Measurements from ENCODE around the gene CETP. TPM values are rescaled to one million over a fixed set of nuclear protein-coding genes. Genes with fewer than 3 reads are reported as not detected.
"Not testable (repeated sequence)": the region's sequence is repeated elsewhere in the genome, so short reads cannot be mapped to it uniquely, and the experiment has no call there.

The CETP gene
- total and polyA plus RNA-seq, 7 donors = 0.36 to 2.1 (median 0.88) TPM; not detected in 3

DNA sequence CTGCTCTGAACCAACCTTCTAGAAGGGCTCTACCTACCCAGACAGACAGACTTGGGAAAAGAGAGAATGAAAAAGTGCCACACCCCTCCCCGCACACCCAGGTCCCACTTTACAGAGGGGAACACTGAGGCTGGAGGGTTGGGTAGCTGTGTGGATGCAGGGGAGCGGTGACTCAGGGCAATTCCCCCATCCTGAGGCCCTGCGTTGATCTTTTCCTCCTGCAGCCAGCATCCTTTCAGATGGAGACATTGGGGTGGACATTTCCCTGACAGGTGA, 10.0 kb downstream of the CETP start:
- H3K9me3 ChIP-seq = no peaks in the 10 kb centered on the region
- intact Hi-C loops (cut with DNase I) = no loop called here
- no peak for DNase-seq
- no peak overlapping the region for H3K27ac ChIP-seq
- H3K4me1 ChIP-seq = no peaks in the 10 kb centered on the region
- peaks cover 0 to 6% (median 0%) of the 10 kb centered on the region in 3 donors for H3K27me3 ChIP-seq
- H3K36me3 ChIP-seq = no peaks in the 10 kb centered on the region
- WGBS, 2 donors = 94 to 96% methylated on average over 3 of the region's 3 CpGs
- no peak overlapping the region for H3K4me3 ChIP-seq
- TF ChIP-seq POLR2A (IDR thresholded peaks at IDR 0.05) (no peak), POLR2AphosphoS5 (IDR thresholded peaks at IDR 0.05) (no peak), EP300 (IDR thresholded peaks at IDR 0.05) (no peak)
- TF ChIP-seq, protein P1, sequence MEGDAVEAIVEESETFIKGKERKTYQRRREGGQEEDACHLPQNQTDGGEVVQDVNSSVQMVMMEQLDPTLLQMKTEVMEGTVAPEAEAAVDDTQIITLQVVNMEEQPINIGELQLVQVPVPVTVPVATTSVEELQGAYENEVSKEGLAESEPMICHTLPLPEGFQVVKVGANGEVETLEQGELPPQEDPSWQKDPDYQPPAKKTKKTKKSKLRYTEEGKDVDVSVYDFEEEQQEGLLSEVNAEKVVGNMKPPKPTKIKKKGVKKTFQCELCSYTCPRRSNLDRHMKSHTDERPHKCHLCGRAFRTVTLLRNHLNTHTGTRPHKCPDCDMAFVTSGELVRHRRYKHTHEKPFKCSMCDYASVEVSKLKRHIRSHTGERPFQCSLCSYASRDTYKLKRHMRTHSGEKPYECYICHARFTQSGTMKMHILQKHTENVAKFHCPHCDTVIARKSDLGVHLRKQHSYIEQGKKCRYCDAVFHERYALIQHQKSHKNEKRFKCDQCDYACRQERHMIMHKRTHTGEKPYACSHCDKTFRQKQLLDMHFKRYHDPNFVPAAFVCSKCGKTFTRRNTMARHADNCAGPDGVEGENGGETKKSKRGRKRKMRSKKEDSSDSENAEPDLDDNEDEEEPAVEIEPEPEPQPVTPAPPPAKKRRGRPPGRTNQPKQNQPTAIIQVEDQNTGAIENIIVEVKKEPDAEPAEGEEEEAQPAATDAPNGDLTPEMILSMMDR (IDR thresholded peaks at IDR 0.05) = no peak

DNA sequence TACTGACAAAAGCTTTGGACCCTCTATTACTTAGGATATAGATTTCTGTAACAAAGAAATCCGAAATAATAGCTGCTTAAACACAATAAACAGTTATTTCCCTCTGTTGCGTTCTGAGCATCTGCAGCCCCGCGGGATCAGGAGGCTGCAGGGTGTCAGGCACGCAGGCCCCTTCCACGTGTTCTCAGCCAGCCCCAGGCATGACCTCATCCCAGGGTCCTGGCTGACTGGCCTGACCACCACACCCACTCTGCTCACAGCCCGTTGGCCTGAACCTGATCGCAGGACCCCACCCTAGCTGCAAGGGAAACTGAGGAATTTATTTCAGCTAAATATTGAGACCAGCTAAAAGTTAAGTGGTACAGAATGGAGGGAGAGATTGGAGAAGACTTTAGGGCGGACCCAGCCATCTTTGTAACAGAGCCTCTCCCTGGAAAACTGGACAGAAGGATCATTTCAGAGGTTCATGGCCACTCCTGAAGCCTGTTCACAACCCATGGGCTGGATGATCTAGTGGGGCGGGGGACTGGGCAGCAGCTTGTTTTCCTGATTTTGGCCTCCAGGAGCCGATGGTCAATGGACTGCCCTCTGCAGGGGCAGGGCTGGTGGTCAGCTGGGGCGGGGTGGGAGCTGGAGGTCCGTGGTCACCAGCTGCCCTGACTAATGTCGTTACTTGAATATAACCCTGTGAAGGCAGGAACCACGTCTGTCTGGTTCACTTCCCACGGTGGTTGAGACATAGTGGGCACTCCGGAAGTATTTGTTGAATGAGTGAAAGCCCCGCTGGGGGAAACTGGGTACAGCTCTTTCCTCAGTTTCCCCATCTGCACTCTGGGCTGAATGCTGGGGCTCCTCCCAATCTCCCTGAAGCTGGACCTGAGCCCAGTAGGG, 10.9 kb downstream of the CETP start:
- no peak overlapping the region for H3K27ac ChIP-seq
- H3K27me3 ChIP-seq = peaks cover 0 to 6% (median 0%) of the 10 kb centered on the region in 3 donors
- no peak for DNase-seq
- intact Hi-C loops (cut with DNase I) = no loop called here
- no peaks in the 10 kb centered on the region for H3K4me1 ChIP-seq
- WGBS, 2 donors = 70 to 77% methylated on average over 18 of the region's 18 CpGs
- no peaks in the 10 kb centered on the region for H3K9me3 ChIP-seq
- H3K4me3 ChIP-seq = no peak overlapping the region
- TF ChIP-seq POLR2AphosphoS5 (IDR thresholded peaks at IDR 0.05) (no peak), EP300 (IDR thresholded peaks at IDR 0.05) (no peak)
- no peaks in the 10 kb centered on the region for H3K36me3 ChIP-seq

DNA sequence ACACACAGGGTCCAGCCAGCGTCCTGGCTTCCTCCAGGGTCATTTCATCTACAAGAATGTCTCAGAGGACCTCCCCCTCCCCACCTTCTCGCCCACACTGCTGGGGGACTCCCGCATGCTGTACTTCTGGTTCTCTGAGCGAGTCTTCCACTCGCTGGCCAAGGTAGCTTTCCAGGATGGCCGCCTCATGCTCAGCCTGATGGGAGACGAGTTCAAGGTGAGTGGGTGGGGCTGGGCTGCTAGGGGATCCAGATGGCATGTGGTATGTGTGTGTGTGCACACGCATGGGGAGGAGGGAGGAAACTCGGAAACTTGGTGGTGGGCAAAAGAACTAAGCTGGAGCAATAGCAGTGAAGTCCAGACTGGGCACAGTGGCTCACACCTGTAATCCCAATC, 11.5 kb downstream of the CETP start:
- Histone ChIP-seq H3K36me3 (no peaks in the 10 kb centered on the region), H3K27me3 (peaks cover 0 to 6% (median 0%) of the 10 kb centered on the region in 3 donors), H3K27ac (no peak overlapping the region), H3K4me1 (no peaks in the 10 kb centered on the region), H3K4me3 (no peak overlapping the region), H3K9me3 (no peaks in the 10 kb centered on the region)
- WGBS, 2 donors = 79 to 87% methylated on average over 9 of the region's 9 CpGs
- intact Hi-C loops (cut with DNase I) = no loop called here
- DNase-seq = no peak
- TF ChIP-seq, protein P1 (IDR thresholded peaks at IDR 0.05) = no peak
- TF ChIP-seq POLR2A (IDR thresholded peaks at IDR 0.05) (no peak), EP300 (IDR thresholded peaks at IDR 0.05) (no peak), POLR2AphosphoS5 (IDR thresholded peaks at IDR 0.05) (no peak)

DNA sequence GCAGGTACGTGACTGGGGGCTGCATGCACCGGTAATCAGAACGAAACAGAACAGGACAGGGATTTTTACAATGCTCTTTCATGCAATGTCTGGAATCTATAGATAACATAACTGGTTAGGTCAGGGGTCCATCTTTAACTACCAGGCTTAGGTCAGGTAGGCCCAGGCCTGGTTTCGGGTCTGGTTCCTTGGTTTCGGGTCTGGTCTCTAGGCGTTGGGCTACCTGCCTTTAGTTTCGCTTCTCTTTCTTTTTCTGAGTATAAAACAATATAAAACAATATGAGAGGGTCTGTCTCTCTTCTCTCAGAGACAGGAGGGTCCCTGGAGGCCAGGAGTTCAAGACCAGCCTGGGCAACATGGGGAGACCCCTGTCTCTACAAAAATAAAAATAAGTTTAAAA, 12.1 kb downstream of the CETP start:
- H3K27ac ChIP-seq; H3K27me3 ChIP-seq; DNase-seq; H3K4me1 ChIP-seq; H3K4me3 ChIP-seq; H3K36me3 ChIP-seq; intact Hi-C loops (cut with DNase I); H3K9me3 ChIP-seq: not testable (repeated sequence)
- 69 to 95% methylated on average over 7 of the region's 7 CpGs for WGBS, 2 donors

DNA sequence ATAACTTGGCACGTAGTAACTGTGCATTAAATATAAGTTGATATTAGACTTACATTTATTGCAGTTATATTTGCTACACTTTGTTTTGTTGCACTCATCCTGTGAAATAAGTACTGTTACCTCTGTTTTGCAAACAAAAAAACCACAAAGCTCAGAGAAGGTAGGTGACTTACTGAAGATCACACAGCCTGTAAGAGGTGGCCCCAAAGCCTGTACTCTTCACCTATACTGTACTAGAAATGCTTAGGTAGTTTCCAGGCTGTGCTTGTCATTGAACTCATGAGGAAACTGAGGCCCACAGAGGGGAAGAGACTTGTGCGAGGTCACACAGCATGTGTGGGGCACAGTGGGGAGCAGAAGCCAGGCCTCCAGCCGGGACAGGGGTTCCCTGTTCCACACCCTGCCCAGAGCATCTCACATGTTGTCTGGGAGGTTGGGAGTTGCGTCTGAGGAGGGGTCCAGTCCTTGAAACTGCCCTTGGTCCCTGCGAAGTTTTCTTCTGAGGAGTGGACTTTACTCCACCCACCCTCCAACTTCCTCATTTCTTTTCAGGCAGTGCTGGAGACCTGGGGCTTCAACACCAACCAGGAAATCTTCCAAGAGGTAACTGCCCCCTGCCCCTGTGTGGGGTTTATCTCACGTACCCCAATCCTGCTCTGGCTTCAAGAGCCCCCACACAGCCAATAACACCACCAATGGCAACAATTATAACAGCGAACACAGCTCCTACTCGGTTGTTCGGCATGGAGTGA, 13.0 kb downstream of the CETP start:
- TF ChIP-seq, protein P1 (IDR thresholded peaks at IDR 0.05) = no peak
- no peak for TF ChIP-seq POLR2A (IDR thresholded peaks at IDR 0.05)
- TF ChIP-seq EP300 (IDR thresholded peaks at IDR 0.05) = no peak
- Histone ChIP-seq H3K27me3 (peaks cover 0 to 6% (median 0%) of the 10 kb centered on the region in 3 donors), H3K9me3 (no peaks in the 10 kb centered on the region), H3K36me3 (no peaks in the 10 kb centered on the region), H3K4me1 (no peaks in the 10 kb centered on the region), H3K4me3 (no peak overlapping the region), H3K27ac (no peak overlapping the region)
- WGBS, 2 donors = 72 to 76% methylated on average over 9 of the region's 9 CpGs
- intact Hi-C loops (cut with DNase I) = no loop called here
- no peak for DNase-seq

Measured in sigmoid colon (tissue), 7 donors.